Measurements from ENCODE around the gene ENG.
"Not testable (repeated sequence)": the region's sequence is repeated elsewhere in the genome, so short reads cannot be mapped to it uniquely, and the experiment has no call there.

Gene ENG

DNA sequence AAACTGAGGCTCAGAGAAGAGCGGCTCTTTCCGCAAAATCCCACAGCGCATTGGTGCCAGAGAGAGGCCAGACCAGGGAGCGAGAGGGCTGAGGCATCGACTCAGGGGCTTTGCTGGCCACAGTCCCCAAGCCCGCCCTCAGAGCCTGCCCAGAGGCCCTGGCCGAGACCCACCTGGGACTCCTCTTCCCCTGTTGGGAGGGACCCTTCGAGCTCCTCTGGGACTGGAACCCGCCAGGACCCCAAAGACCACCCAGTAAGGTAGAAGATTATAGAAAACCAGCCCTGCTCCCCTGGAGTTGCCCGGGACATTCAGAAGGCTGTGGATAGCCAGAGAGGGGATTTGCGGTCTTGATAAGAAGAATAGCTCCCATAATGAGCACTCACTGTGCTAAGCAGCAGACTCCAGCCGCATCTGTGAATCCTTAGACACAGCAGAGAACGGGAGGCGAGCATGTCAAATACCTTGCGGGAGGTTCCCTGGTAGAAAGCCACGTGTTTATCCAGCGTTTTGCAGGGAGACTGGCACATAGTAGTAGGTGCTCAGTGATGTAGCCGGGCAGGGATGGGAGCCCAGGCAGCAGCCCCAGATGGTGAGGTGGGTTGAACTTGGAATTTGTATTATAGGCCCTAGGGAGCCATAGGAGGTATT lies 23.7 kb upstream of the ENG start:
- DNase-seq, result peak; percentile 28

DNA sequence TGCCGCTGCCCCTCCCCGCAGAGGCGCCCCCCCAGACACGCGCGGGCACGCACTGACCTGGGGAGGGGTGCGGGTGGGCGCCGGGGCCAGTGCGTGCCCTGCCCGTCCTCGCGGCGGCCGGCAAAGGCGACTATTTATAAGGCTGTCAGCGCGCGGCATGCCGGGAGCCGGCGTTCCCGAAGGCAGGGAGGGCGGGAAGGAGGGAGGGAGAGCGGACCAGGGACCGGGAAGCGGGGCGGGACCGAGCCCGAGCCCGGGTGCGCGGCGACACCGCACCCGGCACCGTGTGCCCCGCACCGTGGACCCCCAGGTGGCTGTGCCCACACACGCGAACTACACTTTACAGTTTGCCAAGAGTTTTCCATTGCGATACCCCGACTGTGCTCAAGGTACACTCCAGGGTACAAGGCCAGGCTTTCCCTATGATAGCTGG lies 23.1 kb upstream of the ENG start, which contains the start of gene AK1:
AK1 (minus strand) TSS at position 110 of the 433 bp plus-strand sequence. CDS start 3,058 bp downstream, outside the sequence.
- peak; percentile 74 for DNase-seq

DNA sequence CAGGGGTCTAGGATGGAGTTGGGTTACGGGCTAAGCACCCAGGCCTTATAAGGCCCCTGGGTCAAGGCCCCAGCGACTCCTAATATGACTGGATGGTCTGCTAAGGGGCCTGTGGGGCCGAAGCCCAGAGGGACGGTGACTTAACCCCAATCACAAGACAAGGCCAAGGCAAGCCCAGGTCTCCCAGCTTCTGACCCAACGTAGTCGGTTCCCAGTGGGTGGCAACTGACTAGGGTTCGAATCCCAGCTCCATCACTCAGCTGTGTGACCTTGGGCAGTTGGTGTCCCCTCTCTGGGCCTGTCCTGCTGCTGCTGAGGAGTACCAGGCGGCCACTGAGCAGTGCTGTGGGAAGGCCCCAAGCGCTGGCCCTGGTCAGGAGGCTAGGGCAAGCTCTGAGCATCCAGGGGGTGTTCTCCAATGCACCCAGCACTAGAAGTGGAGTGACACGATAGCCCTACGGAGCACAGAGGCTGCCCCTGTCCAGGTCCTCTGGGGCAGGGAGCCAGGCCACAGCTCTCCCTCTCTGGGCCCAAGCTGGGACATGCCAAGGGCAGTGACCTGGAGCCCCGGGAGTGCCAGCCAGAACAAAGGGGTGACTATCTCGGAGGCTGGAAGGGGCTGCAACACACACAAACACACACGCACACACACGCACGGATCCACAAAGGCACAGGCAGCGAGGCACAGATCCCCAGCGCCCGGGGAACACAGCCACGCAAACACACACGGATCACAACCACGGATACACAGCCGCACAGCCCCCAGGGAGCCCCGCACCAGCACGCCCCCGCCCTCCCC lies 22.5 kb upstream of the ENG start:
- DNase-seq, result peak; percentile 52

DNA sequence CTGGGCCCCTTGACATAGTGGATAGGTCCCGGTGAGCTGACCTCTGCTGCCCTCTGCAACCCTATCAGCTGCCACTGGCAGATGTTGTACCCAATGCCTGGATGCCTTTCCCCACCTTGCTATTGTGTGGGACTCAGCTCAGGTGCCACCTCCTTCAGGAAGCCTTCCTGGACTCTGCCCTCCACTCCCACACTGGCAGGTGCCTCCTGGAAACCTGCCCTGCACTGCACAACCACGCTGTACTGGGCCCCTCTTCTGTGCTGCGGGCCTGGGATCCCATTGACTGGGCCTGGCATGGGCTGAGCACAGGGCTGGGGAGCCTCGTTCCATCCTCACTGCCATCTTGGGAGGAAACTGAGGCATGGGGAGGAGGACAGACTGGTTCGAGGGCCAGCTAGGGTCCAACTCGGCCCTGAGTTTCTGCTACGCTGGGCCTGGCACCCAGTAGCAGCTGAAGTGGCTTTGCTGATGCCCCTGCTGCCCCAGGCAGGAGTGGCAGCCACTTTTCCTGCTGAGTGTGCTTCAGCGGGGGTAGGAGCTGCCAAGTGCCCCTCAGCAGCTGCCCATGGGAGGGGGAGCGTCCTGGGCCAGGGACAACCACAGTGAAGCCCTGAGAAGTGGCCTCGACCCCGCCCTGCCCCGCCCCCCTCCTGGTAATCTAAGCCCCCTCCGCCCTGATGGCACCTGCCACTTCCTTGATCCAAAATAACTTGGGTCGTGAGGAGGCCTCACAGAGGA lies 21.7 kb upstream of the ENG start:
- no peak for DNase-seq

DNA sequence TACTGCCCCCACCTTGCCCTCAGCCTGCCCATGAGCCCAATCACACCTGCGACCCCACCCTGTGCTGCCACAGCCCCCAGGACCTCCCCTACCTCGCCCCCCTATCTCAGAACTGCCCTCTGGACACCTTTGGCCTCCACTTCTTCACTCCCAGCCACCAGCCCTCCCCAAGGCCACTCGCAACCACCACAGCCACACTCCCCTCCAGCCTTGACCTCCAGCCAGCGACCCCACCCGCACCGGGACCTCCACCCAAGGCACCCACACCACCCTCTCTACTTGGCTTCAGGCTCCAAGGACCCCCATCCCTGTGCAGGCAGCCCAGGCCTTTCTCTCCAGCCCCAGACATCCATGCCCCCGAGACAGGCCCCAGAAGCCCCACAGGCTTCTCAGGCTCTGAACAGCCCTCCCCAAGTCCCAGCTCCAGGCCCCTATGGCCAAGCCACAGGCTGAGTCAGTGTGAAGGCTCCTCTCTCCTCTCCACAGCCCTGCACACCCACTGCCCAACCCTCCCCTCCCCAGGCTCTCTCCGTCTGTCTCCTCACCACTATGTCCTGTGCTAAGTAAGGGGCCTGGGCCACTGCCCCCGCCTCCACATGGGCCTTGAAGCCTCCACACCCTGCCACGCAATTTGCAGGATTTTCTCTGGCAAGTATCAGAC lies 21.0 kb upstream of the ENG start:
- no peak for DNase-seq

DNA sequence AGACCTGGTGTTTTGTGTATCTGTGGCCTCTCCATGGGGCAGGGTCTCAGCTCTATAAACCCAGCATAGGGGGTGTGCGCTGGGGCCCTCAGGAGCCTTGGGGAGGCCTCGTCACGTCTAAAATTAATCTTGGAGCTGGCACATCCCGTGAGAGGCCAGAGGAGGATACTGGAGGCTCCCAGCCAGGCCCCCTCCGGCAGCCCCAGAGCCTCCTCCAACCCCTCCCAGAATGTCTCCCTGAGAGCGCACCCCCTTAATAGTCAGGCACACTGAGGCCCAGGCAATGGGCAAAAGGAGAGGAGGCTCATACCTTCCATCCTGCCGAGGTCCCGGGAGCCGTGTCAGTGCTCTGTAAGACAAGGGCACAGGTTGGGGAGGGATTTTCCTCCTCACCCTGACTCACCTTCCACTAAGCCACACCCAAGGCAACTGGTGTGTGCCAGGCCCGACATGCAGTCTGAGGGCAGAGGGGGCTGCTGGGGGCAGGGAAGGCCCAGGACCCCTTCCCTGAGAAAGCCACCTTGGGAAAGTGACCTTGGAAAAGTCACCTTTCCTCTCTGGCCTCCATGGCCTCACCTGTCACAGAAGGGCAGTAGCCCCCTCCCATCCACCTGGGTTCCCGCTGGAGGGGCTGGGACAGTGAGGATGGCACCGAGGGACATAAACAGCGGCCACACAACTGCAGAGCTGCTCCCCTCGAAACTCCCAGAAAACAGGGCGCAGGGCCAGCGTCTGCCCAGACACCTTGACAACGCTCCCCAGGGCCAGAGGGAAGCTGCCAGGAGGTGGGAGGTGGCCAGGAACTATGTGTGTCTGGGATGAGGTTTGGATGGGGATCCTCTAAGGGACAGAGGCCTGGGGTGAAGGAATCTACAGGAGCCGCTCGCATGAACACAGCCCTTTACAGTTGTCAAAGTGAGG lies 20.1 kb upstream of the ENG start:
- no peak for DNase-seq

DNA sequence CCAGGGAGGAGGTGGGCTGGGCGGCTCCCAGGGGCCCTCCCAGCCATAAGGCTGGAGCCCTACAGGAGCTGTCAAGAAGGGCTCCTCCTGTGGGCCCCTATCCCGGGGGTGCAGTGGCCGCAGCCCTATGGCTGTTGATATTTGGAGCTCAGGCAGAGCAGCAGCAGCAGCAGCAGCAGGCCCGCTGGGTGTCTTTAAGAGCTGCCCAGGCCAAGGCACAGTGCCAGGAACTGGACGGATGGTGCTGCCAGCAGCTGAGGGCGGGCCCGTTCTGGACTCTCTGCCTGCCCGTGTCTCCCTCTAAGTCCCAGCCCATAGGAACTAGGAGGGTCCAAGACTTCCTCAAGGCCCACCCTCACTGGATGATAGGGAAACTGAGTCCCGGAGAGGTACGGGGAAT lies 19.4 kb upstream of the ENG start:
- no peak for DNase-seq

DNA sequence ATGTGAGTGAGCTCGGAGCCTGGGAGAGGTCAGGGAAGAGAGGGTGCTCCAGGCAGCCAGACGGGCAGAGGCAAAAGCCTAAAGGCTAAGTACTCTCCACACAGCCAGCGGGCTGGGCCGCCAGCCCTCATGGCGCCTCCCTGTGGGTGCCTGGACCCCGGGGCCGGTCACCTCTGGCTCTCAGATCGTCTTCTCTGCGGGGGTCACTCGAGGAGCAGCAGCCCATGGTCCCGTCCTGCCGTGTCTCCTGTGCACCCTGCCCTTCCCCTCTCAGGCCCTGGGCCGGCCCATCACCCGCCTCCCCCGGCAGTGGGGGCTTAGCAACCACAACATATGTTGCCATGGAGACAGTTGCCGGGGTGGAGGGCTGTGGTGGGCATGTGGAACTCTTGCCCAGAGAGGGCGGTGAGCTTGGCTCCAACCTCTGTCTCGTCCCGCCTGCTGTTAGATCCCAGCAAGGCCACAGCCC lies 18.8 kb upstream of the ENG start:
- no peak for DNase-seq

DNA sequence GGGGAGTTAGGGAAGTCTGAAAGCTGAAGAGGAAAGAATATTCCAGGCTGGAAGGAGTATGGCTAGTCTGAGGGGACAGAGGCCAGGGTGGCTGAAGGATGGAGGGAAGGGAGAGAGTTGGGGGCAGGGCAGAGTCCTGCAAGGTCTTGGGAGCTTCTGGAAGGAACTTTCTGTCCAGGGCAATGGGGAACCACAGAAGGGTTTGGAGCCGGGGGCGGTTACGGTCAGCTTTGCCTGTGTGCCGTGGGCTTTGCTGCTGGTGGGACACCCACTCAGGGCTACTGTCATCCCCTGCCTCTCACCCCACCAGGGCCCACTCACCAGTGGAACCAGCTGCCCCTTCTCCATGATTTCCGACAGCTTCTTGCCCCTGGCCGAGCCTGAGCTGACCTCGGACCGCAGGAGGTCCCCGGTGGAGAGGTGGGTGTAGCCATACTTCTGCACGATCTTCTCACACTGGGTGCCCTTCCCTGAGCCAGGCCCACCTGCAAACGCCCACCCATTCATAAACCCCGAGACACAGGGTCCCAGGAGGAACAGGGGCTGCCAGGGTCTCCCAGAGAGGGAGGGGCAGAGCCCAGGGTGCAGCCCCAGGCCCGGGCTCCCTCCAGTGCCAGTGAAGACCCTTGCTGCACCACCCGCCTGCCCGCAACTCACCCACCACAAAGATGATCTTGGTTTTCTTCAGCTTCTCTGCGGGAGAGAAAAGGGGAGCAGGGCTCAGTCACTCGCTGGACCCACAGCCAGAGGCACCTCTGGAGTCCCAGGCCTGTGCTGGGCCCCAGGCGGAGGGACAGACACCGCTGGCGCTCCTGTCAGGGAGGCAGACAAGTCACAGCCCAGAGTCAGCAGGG lies 18.1 kb upstream of the ENG start:
- DNase-seq, result no peak

DNA sequence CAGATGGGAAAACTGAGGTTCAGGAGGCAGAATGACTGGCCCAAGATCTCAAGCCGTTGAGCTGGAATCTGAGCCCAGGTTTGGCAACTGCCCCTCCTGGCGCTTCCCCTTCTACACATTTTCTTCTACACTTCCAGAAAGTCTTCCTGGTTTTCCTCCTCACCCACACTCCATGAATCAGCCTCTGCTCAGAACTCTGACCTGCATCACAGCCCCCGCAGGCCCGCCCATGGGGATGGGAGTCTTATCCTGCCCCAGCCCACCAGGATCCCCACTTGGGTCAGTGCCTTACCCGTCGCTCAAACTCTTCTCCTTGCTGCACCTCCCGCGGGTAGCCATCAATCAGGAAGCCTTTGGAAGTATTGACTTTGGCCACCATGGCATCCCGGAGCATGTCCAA lies 17.1 kb upstream of the ENG start:
- no peak for DNase-seq

DNA sequence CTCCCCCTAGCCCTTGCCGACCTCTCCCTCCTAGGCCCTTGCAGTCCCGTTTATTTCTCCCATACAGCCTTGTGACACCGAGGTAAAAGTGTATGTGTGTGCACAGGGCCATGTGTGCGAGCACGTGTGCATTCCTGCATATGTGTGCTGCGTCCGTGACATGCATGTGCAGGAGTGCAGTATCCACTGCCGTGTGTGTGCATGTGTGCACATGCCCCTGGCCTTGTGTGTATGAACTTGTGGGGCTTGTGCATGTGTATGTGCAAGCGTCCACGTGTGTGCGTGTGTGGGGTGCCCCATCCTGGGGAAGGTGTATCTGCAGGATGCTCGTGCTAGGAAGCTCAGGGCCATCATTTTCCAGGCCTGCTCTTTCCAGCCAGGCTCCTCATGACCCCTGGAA lies 16.4 kb upstream of the ENG start:
- DNase-seq, result no peak

DNA sequence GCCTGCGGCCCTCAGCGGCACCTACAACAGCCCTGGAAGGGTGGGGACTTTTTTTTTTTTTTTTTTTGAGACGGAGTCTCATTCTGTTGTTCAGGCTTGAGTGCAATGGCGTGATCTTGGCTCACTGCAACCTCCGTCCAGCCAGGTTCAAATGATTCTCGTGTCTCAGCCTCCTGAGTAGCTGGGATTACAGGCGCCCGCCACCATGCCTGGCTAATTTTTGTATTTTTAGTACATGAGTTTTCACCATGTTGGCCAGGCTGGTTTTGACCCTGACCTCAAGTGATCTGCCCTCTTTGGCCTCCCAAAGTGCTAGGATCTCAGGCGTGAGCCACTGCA lies 15.7 kb upstream of the ENG start:
- not testable (repeated sequence) for DNase-seq

DNA sequence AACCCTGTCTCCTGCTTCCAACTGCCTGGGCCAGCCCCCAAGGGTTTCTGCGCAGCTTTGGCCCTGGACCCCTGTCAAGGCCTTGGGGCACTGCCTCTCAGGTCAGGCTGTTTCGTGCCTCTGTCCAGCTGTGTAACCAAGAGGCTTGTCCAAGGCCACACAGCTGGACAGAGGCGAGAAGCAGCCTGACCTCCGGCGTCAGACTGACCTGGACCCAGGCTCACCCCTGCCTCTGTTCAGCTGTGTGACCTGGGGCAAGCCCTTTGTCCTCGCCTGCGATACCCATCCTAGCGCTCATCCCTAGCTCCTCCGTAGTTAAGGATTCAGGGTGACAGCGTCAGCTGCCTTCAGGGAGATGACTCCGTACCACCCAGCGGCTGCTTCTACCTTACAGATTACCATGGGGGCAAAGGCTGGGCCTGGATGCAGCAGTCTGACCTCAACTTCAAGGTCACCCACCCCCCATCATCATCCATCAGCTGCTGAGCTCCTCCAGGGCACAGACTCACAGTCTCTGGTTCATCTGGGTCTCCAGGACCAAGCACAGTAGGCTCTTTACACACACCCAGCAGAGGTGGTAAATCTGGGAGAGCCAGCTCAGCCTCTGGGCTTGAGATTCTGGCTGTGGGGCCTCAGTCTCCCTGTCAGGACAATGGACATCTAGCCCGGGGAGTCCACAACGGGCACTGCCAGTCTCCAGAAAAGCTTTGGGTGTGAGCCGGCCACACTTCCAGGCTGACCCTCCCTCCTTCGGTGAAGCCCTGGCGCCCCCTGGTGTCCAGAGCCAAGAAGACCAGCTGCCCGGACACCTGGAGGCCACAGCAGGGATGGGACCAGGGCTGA lies 15.1 kb upstream of the ENG start:
- DNase-seq, result peak; percentile 72

DNA sequence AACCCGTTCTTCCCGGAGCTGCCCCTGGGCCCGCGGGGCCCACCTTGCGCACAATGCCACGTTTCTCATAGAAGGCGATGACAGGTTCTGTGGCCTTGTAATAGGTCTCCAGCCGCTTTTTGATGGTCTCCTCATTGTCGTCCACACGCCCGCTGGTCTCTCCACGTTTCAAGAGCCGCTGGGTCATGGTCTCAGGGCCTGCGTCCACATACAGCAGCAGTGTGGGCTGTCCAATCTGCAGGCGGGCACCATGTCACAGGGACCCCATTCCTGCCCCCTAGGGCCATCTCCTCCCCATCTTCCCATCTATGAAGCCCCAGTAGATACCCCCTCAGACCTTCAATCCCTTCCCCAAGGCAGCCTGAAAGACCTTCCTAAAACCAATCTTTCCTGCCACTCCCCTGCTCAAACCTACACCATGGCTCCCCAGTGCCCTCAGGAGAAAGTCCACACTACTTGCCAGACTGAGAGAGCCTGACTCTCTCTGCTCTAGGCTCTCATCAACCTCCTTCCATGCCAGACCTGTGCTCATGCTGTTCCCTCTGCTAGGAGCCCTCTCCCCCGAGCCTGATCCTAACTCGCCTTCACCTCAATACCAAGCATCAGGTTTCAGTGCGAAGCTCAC lies 13.9 kb upstream of the ENG start:
- no peak for DNase-seq

DNA sequence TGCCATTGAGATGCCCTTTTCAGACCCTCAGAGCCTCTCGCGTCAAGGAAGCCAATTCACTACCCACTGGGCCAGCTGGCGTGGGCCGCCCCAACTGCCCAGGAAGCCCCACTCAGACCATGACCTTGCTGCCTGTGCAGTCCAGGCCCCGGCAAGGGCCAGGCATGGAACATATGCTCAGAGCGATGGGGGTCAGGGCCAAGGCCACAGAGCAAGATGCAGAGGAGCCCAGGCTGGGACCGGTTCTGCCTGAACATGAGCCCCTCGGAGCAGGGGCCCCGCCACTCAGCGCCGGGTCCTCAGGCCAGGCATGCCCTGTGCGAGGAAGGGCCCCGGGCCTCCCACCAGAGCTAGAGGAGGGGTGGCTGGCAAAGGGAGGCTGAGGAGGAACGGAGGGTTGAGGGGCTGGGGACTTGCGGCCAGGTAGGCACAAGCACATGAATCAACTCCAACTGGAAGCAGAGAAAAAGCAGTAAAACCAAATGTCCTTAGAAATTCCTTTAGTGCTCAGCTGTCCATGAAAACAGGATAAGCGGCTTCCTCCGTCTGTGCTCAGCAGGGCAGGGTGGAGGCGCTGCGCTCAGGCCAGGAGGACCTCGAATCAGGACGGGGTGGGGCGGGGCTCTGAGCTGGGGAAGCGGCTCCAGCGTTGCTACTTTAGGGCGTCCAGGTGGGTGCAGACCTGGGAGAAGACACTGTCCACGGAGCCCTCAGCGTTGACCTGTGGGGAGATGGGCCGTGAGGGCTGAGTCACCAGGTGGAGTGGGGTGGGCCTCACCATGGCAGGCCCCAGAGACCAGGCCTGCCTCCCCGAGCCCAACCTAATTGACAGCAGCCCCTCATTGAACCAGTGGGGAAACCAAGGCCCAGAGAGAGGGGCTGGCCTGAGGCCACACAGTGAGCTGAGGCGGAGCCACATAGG lies 13.2 kb upstream of the ENG start:
- no peak for DNase-seq

DNA sequence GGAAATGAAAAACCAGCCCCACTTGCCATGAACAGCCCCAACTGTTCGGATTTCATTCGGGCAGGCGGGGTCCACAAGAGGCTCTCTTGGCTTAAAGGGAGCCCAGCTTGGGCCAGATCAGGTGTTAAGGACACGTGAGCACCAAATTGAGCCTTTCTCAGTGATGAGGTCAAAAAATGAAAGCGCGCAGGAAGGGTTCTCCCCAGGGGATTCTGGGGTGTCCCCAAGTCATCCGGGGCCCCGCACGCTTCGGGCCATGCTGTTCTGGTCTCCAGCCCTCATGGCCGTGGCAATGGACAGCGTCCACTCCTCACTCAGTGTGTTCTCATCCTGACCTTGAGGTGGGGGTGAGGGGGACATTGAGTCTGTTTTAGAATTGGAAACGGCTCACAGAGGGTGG lies 12.1 kb upstream of the ENG start:
- no peak for DNase-seq

DNA sequence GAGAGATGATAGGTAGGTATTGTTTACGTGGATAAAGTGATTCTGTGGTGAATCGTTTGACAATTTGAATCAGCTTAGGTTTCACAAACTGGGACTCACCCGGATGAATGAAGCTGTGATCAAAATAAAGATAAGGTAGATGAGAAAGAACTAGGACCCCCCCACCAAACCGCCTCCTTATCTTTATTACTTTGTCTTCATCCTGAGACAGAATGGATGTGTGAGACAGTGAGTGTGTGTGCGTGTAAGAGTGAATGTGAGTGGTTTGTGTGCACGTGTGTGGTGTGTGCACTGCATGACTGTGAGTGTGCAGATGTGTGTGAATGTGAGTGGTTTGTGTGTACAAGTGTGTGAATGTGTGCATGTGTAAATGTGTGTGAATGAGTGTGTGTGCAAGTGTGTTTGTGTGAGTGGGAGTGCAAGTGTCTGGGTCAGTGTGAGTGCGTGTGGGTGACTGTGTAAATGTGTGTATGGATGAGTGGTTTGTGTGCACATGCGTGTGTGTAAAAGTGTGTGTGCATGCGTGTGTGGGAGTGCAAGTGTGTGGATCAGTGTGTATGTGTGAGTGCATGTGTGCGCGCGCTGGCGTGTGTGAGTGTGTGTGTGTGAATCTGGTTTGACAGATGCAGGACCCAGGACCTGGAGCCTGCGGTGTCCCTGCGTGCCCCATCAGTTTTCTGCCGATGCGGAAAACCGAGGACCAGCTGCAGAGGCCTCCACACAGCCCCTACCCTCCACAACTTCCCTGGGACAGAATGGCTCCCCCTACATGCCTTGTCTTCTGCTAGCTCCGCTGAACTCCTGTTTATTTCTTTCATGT lies 11.4 kb upstream of the ENG start:
- DNase-seq, result no peak

DNA sequence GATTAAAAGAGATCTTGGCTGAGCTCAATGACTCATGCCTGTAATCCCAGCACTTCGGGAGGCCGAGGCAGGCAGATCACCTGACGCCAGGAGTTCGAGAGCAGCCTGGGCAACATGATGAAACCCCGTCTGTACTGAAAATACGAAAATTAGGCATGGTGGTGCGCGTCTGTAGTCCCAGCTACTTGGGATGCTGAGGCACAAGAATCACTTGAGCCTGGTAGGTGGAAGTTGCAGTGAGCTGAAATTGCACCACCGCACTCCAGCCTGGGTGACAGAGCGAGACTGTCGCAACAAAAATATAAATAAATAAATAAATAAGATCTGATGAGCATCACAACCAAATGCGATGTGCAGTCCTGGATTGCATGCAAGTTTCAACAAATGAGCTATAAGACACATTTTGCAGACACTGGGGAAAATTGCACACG lies 8.7 kb upstream of the ENG start:
- no peak for DNase-seq

Measured in NCI-H1092 treated with DMSO at 0.1 percent for 48 hours (cell line).